GM10847 (cell line): ENCODE results near the gene MOV10L1.

Experiments
- POLR2A ChIP-seq: IDR thresholded peaks from 2 replicates; pipeline ENCODE4 v1.6.1; 2011; ENCODE audit not compliant: insufficient read length; ENCODE audit errors: extremely low read depth

MOV10L1 gene

DNA sequence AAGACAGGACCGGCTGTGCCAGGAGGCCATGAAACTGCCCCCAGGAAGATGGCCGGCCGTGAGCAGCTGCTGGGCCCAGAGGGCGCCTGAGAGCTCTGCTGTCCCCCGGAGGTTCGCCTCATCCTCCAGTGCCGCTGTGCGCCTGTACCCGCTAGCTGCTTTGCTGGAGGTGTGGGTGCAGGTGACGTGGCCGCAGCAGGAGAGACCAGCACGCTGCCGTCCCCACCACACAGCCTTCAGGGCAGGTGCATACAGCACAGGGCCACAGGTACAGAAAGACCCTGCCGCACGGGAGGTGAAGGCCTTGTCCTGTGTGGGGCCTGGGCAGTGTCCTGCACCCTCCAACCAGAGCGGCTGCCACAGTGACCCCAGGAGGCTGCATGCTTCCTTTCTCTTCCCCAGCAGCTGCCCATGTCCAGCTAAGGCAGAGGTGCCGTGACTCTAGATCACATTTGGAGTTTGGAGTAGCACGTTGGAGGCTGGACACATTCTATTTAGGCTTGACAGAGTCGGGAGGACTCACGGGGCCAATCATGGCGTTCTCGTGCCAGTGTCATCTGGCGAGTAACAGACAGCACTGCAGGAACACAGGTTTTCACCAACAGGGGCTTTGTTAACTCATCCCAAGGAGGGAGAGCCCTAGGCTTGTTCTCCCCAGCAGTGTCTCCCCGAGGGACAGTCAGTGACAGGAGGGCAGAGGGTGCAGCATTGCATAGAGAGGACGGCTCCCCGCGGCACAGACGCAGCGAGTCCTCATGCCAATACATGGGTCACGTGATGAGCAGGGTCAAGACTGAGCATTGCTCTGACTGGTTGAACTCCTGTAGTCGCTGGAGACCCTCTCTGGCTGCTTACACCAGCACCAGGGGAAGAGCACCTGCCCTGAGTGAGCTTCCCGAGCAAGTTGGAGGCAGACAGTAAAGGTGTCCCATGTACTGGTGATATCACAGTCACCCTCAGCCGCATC lies 62.0 kb downstream of the MOV10L1 start:
- TF ChIP-seq POLR2A = no peak

DNA sequence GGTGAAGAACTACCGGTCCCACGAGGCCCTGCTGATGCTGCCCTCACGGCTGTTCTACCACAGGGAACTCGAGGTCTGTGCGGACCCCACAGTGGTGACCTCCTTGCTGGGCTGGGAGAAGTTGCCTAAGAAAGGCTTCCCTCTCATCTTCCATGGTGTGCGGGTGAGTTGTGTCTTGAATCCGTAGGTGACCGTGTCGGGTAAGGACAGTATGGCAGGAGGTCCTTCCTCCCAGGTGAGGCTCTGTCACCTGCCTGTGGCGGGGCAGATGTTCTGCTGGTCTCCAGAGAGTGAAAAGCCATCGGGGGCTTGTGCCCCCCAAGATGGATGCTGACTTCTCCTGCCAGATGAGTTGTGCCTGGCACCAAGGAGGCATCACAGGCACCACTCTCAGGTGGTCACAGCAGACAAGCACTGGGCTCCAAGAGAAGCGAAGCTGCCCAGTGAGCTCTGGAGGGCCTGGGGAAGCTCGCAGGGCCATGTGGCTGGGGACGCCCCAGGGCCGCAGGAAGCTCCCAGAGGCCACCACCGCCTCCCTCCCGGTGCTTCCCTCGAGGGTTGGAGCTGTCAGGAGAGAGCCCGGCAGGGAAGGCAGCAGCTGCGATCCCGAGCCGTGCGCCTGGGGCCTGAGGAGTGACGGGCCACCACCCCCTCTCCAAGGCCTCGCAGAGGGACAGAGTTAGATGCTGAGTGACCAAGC lies 63.4 kb downstream of the MOV10L1 start:
- no peak for TF ChIP-seq POLR2A

DNA sequence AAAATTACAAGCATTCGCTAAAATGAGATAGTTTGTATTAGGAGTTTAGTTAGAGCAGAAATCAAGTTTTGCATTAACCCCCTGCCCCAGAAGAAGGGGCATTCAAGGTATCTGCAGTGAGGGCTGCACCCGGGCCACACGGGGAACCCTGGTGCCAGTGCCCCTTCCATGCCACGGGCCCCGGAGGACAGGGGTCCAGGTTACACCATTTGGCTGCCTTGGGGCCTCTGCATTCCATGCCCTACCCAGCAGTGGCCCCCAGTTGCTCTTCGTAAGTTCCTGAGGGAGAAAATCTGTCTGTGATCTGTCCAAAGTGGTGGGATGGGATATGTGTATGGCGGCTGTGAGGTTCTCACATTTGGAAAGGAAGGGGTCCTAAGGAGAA lies 63.9 kb downstream of the MOV10L1 start:
- TF ChIP-seq POLR2A = no peak

DNA sequence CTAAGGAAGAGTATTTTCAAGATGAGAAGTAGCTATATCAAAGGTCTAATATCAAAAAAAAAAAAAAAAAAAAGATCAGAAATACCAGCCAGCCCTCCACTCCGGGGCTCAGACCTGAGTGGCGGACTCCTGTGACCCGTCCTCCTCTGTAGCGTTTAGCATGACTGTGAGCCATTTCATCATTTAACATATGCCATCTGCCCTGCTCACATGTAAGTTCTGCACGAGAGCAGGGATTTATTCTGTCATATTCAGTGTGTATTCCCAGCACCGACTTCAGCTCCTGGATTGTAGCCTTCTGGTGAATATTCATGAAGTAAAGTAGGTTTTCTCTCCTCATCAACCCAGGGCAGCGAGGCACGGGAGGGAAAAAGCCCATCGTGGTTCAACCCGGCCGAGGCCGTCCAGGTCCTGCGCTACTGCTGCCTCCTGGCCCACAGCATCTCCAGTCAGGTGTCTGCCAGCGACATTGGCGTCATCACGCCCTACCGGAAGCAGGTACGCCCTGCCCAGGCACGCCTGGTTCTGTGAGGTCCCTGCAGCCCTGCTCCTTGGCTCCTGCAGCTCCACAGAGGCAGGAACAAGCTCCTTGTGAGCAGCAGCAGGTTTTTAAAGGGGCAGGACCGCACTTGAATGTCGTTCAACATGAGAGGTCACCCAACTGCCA lies 68.0 kb downstream of the MOV10L1 start:
- TF ChIP-seq POLR2A = no peak

DNA sequence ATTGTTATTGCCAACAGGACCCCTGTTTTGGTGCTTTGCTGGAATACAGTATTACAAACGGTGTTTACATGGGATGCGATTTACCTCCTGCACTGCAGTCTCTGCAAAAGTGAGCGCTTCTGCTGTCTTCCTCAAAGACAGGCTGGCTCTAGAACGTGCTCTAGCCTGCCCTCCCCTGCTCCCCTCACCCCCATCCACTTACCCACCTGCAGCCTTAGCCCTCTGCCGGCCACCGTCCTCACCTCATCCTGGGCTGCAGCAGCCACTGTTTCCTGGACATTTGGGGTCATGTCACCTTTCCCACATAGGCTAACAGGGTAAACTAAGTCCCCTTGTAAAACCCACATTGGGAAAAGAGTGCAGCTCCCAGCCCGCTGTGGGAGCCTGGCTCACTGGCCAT lies 71.1 kb downstream of the MOV10L1 start:
- no peak for TF ChIP-seq POLR2A

DNA sequence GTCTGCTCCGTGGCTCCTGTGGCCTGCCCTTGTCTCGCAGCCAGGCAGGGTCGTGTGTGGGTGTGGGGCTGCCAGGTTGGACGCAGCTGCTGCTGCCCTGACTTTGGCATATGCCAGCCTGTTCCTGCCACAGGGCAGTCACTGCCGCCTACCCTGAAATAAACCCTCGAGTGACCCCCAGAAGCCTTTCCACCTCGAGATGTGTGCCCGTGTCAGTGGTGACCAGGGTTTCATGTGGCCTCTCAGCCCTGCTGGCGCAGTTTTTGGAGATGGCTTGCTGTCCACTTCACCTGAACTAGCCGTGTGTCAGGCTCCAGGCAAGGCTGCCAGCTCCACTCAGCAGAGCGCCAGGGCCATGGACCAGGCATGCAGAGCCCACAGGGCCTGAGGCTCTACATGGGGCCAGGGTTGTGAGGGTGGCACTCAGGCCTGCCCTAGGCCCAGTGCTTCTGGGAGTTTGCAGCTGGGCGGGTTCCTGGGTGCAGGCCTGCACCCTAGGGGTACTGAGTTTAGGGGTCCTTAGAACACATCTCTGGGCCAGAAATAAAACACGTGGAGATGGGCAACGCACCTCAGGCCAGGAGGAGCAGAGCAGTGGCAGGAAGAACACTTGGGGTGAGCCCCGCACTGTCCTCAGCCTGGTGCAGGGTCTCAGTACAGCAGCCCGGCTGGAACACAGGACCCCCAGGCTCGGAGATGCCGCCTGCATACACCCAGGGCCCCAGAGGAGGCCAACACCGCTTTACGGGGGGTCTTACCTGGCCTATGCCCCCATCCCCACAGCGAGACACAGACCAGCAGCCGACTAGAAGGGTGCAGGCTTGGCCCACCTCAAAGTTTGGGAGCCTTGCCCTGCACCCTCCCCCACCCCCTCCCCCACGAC lies 71.9 kb downstream of the MOV10L1 start:
- TF ChIP-seq POLR2A = no peak

DNA sequence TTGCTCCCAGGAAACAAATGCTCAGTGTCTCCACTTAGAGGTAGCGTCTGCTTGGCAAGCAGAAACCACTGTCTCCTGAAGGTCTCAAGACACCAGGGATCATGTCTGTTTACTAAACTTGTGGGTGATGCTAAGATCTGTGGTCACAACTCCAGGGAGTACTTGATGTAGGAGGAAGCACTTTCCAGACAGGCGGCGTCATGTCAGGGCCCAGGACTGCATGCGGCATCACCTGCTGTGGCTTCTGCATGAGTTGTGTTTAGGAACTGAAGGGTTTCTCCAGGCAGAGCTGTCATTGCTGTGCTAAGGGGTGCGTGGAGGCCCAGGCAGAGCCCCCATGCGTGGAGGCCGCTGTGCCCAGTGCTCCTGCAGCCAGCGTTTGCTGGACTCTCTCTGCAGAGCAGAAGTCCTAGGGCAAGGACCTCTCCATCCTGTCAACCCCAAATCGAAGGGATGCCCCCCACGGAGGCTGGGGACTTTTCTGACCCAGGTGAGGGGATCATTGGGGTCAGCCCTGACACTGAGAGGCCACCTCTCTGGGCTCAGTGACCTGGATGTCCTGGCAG lies 72.7 kb downstream of the MOV10L1 start:
- no peak for TF ChIP-seq POLR2A

DNA sequence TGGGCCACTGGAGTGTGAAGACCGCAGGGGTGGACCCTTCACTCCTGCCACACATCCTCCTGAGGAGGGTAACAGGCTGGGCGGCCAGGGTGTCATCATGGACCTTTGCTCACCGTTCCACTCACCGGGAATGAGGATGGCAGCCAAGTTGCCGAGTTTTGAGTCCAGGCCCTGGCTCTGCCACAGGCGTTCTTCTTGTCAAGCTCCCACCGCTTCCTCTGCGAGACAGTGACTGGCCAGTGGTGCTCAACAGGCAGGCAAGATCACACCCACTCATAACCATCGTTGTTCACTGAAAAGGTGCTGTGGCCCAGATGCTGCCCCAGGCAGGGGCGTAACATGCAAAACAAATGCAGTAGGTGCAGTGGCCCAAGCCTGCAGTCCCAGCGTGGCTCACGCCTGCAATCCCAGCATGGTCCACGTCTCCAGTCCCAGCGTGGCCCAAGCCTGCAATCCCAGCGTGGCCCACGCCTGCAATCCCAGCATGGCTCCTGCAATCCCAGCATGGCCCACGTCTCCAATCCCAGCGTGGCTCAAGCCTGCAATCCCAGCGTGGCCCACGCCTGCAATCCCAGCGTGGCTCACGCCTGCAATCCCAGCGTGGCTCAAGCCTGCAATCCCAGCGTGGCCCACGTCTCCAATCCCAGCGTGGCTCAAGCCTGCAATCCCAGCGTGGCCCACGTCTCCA lies 75.8 kb downstream of the MOV10L1 start:
- TF ChIP-seq POLR2A = no peak

DNA sequence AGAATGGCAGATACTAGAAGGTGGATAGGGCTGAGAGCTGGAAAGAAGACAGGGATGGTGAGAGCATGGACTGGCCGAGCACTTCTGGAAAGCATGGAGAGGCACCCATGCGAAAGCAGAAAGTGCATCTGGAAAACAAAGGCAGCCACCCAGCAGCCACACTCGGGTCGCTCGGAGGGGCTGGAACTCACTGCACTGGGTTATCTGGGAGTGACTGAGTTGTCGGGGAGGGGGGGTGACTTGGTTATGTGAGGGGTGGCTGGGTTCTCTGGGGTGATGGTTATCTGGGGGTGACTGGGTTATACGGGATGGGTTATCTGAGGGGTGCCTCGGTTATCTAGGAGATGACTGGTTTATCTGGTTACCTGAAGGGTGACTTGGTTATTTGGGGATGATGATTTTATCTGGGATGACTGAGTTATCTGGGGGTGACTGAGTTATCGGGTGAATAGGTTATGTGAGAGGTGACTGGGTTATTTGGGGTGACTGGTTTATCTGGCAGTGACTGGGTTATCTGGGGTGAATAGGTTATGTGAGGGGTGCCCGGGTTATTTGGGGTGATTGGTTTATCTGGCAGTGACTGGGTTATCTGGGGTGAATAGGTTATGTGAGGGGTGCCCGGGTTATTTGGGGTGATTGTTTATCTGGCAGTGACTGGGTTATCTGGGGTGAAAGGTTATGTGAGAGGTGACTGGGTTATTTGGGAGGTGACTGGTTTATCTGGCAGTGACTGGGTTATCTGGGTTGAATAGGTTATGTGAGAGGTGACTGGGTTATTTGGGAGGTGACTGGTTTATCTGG lies 78.1 kb downstream of the MOV10L1 start:
- no peak for TF ChIP-seq POLR2A

DNA sequence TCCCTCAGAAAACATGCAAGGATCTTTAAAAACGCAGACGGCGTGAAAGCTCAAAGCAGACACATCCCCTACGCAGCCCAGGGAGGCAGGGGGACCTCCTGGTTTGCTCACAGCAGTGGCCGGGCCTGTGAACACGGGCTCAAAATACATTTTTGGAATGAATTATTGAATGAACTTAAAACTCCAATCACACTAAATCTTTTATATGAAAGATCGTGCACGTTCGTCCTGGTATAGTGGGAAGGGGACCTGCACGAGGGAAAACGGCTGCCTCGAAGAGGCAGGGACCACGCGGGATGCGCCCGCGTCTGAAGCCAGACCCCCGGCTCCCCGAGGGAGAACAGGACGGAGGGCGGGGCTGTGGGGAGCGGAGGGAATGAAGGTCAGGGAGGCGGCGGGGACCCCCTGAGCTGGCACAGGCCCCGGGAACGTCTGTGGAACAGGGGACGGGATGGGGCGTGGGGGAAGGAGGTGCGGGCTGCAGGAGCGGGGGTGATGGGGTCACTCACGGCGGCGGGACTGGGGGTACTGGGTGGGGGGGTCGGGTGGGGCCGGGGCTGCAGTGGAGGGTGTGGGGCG lies 79.5 kb downstream of the MOV10L1 start:
- no peak for TF ChIP-seq POLR2A

DNA sequence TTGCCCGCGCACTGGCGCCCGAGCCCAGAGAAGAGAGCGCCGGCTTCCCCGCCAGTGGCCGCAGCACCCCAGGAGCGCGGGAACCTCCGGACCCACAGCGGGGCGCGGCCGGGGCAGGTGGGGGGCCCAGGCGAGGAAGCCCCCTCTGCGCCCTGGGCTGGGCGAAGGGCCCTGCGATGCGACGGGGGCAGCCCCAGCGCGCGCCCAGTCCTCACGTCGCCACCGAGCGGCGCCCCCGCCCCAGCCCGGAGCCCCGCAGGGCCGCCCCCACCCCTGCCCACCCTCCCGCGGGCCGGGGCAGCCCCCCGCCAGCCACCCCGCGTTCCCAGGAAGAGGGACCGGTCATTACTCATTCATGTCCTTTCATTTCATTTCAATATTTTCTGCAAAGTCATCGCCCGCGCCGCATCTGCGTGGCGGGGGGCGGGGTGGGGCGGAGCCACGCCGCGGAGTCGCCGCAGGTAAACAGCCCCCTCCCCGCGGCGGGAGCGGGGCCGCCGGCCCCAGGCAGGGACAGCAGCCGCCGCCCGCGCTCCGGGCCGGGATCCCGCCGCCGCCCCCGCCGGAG lies 80.1 kb downstream of the MOV10L1 start:
- TF ChIP-seq POLR2A = no peak

DNA sequence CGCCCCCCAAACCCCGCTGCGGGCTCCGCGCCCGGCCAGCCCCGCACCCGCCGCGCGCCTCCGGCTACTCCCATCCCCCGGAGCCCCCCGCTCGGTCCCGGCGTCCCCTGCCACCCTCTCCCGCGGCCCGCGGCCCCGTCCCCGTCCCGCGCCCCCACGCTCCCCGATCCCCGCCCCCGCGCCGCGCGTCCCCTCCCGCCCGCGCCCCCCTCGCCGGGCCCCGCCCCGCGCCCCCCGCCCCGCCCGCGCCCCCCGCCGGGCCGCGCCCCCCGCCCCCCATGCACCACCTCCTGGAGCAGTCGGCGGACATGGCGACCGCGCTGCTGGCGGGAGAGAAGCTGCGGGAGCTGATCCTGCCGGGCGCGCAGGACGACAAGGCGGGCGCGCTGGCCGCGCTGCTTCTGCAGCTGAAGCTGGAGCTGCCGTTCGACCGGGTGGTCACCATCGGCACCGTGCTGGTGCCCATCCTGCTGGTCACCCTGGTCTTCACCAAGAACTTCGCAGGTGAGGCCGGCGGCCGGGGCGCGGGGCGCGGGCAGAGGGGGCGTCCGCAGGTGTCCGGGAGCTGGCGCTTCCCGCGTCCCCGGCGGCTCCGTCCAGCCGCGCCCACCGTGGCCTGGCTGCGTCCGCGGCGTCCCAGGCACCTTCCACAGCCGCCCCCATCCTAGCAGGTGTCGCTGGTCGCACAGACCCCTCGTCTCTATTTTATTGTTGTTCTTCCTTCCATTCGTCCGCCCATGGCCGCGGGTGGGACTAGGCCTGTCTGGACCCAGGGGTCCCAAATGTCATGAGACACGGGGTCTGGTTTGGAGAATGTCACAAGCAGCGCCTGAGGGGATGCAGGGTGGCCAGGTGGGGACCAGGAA lies 80.9 kb downstream of the MOV10L1 start, which contains the start of gene PANX2:
TSS of gene PANX2 (plus strand) at position 279 of the 866 bp plus-strand sequence. CDS start at position 279, 0 bp downstream.
- no peak for TF ChIP-seq POLR2A
